HL-60/S4 treated with retinoic acid at 250 ng/mL for 4 days and 3 days (cell line): ENCODE results near the gene CNIH4.
"Not testable (repeated sequence)": the region's sequence is repeated elsewhere in the genome, so short reads cannot be mapped to it uniquely, and the experiment has no call there.

ENCODE experiments used
- in situ Hi-C: fragments of 300-500 bp; cut with MboI; formaldehyde crosslinking; loops from 2 replicates; pipeline ENCODE4 v1.7.0; 2022; ENCODE audit warnings: low sequenced_read_pairs

The CNIH4 gene

DNA sequence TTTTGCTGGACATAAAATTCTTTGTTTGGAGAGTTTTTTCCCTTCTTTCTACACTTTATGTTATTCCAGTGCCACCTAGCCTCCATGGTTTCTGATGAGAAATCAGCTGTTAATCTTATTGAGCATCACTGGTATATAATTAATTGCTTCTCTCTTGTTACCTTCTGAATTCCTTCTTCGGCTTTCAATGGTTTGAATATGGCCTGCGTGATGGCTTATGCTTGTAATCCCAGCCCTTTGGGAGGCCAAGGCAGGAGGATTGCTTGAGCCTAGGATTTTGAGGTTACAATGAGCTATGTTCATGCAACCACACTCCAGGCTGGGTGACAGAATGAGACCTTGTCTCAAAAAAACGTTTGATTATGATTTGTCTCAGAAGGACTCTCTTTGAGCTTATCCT, 13.0 kb upstream of the CNIH4 start:
- in situ Hi-C loops: no loop called here

DNA sequence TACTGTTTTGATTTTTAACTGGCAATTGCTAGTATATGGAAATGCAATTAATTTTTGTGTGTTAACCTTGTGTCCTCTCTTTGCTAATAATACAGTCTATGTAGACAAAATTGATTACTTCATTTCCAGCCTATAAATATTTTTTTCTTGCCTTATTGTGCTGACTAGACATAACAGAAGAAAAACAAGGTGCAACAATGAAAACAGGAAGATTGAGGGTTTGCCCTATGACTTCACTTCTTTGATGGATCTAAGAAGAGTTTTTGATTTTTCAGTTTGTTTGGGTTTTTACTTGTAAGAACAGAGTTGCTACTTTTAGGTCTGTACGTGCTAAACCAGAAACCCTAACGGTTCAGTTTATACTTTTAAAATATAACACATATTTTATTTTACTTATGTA, 8.5 kb upstream of the CNIH4 start:
- in situ Hi-C loops: no loop called here

DNA sequence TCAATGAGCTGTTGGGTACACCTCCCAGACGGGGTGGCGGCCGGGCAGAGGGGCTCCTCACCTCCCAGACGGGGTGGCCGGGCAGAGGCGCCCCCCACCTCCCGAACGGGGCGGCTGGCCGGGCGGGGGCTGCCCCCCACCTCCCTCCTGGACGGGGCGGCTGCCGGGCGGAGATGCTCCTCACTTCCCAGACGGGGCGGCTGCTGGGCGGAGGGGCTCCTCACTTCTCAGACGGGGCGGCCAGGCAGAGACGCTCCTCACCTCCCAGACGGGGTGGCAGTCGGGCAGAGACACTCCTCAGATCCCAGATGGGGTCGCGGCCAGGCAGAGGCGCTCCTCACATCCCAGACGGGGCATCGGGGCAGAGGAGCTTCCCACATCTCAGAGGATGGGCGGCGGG, 7.0 kb upstream of the CNIH4 start:
- in situ Hi-C loops: not testable (repeated sequence)

DNA sequence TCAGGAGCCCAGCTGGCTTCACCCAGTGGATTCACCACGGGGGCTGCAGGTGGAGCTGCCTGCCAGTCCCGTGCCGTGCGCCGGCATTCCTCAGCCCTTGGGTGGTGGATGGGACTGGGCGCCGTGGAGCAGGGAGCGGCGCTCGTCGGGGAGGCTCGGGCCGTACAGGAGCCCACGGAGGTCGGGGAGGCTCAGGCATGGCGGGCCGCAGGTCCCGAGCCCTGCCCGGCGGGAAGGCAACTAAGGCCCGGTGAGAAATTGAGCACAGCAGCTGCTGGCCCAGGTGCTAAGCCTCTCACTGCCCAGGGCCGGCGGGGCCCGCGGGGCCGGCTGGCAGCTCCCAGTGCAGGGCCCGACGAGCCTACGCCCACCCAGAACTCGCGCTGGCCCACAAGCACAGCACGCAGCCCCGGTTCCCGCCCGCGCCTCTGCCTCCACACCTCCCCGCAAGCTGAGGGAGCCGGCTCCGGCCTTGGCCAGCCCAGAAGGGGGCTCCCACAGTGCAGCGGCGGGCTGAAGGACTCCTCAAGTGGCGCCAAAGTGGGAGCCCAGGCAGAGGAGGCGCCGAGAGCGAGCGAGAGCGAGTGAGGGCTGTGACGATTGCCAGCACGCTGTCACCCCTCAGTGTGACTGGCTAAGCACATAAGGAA, 4.1 kb upstream of the CNIH4 start:
- in situ Hi-C loops: not testable (repeated sequence)

DNA sequence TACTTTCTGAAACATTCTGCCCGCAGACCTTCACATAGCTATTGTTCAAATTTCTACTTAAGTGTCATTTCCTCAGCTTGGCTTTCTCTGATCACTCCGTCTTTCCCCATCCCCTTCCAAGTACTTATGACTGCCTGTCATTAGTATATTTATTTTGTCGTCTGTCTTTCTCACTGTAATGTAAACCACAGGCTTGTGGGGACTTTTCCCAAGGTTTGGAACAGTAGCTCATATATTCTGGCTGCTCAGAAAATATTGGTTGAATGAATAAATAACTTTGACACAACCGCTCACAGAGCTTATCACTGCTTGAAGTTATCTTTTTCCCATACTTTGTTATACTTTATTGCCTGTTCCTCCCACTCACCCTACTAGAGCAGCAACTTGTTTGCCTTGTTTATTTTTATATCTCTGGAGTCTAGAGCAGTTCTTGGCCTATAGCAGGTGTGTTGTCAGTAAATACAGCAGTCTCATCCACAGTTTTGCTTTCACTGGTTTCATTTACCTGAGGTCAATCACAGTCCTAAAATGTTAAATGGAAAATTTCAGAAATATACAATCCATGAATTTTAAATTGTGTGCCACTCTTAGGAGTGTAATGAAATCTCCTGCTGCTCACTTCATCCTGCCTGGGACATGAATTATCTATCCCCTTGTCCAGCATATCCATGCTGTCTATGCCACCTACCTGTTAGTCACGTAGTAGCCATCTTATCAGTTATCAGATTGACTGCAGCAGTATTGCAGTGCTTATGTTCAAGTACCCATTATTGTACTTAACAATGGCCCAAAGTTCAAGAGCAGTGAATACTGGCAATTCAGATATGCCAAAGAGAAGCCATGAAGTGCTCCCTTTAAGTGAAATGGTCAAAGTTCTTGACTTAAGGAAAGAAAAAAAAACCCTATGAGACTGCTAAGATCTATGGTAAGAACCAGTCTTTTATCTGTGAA, 2.4 kb upstream of the CNIH4 start:
- in situ Hi-C loops: no loop called here

DNA sequence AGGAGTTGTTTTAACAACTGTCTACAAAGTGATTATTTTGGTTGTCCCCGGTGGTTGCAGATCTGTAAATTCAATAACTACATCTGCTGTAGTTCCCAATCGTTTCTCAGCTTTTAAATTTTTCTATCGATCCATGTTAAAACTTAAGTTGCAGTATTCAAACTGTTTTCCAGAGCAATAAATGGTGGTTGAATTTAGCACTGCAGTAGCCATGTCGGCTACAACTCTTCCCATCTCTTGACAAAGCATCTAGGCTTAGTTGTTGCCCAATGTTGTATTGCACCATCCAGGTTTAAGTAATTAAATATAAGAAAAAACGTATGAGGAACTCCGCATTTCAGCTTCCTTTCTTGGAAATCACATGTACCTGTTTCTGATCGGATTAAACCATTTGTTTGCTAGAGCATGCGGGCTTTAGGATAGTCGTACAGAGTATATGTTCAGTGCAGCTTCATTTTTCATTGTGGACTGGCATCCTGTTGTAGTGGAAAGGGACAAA, 996 bp downstream of the CNIH4 start:
- in situ Hi-C loops: no loop called here

DNA sequence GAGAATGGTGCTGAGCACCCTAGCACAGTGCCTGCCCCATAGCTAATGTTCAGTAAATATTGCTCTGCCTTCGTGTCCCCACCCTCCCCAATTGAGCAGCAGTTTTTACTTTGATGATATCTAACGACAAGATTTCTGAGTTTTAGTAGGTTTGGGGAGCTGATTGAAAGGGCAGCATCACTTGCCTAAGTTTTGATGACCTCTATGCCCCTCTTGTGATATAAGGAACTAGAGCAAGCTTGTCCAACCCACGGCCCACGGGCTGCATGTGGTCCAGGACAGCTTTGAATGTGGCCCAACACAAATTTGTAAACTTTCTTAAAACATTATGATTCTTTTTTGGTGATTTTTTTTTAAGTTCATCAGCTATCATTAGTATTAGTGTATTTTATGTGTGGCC, 1.6 kb downstream of the CNIH4 start:
- in situ Hi-C loops: no loop called here

DNA sequence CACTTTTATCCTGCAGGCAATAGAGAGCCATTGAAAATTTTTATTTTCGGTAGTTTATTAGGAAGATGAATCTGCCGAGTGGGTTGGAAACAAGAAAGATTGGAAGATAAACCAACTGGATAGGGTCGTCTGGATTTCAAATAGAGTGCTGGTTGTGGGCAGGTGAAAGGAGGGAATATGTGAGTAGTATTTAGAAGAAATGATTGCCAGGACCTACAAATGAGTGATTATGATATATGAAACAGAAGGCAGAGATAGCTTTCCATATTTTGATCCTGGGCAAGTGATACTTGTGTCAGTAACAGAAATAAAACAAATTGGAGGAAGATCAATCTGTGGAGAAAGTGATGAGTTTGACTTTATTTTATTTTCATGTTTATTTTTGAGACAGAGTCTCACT, 2.5 kb downstream of the CNIH4 start:
- in situ Hi-C loops: no loop called here

DNA sequence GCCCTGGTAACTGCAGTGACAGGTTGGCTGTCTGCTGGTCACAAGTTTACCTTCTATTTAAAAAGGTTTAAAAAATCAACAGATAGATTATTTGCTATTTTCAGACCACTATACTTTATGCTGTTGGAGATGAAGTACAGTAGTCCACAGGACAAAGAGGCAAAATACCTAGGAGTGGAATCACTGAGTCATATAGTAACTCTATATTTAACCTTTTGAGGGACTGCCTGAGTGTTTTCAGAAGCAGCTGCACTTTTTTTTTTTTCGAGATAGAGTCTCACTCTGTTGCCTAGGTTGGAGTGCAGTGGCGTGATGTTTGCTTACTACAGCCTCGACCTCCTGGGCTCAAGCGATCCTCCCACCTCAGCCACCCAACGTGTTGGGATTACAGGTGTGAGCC, 11.7 kb downstream of the CNIH4 start:
- in situ Hi-C loops: no loop called here

DNA sequence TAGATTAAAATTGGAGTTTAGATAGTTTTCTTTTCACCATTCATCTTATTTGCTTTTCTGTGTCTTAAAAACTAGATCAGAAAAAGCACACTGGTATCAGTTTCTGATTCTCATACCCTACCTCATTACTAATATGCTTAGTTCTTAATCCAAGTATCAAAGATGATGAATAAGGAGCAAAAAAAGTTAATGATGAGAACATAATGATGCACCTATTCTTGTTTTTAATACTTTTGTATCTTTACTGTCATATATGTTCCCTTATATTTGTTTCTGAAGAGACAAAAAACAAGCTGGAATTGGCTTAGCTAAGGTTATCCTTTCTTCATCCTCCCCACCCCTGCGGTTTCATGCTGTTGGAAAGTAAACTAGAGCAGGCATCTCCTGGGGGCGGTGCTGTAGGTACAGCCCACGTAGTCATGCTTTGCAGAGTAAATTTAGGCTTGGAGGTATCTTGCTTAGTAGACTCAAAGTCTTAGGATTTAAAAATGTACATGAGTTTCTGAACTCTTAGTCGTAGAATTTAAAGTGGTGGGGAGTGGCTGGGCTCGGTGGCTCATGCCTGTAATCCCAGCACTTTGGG, 16.4 kb downstream of the CNIH4 start:
- in situ Hi-C loops: no loop called here

DNA sequence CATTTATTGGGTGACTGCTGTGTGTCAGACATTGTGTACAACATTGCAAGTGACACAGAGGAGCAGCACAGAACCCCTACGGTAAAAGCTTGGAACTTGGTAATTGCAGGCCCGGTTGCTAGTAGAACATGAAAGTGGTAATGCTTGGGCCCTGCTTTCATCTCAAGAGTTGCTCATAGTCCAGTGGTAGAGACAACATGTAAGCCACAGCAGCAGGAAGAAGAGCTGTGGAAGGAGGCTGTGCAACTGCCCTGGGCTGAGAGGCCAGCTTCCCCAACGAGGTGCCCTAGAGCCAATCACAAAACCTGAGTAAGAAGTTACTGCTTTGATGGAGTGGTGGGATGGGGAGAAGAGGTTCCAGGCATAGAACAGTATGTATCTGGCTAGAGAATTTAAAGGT, 18.4 kb downstream of the CNIH4 start:
- in situ Hi-C loops: no loop called here

DNA sequence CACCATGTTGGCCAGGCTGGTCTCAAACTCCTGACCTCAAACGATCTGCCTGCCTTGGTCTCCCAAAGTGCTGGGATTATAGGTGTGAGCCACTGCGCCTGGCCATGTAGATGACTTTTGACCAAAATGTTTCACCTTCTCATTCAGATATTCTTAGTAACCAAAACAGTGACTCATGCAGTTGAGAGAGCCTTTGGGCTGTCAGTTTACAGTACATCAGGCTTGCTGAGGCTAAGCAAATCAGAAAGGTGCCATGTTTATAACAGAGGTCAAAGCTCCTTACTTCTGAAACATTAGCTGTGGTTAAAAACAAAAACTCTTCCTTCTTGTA, 21.0 kb downstream of the CNIH4 start:
- in situ Hi-C loops: no loop called here

DNA sequence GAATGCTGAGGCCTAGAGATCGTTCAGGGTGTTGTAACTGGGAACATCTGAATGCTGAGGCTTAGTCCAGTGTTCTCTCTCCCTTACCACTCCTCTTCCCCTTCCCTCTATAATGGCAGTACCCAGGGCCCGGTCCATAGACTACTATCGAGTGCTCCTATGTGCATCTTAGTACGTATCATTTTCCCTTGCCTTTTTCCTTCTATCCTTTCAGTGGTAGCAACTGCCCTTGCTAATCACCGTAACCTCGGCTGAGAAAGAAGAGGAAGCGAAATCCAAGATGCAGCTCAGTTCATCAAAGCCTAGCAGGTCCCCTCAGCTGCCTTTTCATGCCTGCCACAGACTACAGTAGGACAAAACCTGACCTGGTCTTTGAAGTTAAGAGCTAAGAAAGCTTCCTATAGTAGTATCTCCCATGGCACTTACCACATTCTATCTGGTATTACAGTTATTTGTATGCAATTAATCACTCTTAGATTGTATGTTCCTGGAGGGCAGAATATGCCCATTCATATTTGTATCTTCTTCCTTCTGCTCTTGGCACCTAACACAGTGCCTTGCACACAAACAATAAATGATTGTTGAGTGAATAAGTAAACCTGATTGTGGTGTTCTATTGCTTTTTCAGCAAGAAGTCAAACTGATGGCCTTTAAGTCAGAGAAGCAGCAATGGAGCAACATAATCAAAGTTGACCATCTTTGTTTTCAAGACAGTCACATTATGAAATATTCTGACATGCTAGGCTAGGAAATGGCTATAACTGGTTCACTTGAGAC, 22.4 kb downstream of the CNIH4 start:
- in situ Hi-C loops: no loop called here

DNA sequence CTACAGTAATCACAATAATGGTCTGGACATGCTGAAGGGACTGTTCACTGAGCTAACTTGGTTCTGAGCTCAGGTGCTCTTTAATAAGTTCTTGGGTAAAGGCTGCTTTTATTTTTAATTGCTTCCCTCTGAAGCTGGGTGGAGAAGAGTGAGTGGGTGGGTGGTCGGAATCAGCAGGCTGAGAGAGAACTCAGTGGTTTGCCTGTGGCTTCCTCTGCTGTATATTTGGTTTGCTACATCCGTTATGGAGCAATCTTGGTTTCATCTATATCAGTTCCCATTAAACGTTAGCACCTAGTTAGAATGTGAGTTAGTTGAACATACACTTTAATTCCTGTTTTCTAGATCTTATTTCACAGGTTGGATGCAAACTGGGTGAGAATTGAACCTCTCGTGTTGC, 23.3 kb downstream of the CNIH4 start:
- in situ Hi-C loops: no loop called here

DNA sequence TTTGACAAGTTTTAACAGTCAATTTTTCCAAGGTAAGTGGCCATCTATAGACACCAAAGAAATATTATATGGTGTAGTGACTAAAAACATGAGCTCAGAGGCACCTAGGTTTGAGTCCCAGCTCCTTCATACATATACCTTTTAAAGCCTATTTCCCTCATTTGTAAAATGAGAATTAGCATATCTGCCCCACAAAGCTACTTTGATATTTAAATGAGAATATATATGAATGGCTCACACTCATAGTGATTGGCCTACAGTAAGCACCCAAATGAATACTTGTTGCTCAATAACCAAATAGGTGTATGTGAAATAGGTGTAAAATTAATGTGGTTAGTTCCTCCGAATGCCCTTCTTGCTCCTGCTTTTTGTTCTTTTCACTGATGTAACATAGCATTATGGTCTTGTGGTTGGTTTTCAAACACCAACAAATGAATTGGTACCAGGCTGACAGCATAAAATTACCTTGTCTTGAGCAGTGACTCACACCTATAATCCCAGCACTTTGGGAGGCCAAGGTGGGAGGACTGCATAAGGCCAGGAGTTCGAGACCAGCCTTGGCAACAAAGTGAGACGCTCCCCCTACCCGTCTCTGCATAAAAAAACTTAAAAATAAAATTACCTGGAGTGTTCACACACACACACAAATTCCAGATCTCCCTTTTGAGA, 25.3 kb downstream of the CNIH4 start:
- in situ Hi-C loops: no loop called here

DNA sequence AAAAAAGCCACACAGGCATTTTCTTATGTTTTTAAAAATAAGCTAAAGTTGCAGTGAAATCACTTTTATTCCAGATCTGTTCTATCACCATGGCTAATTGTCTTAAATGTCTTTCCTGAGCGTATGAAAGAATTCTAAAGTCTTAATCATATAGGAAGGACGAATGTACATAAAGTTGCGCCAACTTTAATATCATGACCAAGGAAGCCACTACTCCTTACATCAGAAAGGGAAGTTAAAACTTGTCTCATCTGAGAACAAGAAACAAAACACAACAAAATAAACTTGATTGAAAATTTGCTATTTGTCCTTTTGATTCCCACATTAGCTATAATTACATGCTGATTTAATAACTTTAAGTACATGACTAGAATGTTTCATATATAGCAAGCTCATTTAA, 26.5 kb downstream of the CNIH4 start:
- in situ Hi-C loops: no loop called here

DNA sequence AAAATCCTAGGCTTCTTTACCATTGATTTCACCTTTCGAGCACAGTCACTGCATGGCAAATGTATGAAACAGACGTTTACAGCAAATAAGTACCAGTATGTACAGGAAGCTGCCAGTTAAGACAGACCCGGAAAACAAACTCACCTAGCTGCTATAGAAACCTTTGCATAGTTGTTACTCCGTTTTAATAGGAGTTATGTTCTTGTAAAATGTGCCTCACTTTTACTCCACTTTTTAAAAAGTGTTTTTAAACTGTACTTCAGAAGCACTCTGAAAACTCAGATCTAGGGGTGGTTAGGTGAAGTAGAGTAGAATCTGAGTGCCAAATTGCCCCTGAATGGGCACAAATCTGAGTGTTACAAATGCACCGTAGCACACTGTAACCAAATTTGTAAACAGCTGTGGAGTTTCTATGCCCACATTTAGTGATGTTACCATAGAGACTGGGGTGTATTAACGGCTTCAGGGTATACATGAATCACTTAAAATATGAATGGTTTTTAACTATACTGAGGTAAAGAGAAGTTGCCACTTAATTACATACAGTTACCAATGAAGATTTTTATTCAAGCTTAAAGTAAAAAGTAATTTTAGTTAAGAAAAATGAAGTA, 30.7 kb downstream of the CNIH4 start:
- in situ Hi-C loops: no loop called here

DNA sequence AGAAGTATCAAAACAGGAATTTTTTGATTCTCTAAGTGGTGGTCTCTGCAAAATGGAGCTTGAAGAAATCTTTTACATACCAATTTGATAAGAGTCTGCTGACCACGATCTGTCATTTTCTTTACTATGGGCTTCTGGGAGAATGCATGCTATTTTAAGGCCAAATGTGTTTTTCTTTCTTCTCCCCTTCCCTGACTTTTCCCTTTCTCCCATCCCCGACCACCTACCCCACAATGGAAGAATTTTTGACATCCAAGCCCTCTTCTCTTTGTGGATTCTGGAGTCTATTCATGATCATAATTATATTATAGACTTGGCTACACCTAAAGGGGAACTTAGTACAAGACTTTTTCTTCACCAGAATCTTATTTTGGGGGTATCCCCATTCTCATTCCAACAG, 31.3 kb downstream of the CNIH4 start:
- in situ Hi-C loops: no loop called here

DNA sequence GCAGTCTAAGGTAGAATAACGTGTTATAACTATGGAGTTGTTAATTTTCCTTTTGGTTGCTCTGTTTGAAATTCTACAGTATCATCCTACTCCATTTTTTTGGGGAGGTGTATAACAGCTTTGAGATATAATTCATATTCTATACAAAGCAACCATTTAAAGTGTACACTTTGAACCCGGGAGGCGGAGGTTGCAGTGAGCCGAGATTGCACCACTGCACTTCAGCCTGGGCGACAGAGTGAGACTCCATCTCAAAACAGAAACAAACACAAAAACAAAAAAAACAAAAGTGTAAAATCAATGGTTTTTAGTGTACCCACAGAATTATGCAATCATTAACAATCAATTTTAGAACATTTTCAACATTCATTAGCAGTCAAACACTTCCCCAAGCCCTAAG, 33.8 kb downstream of the CNIH4 start:
- in situ Hi-C loops: no loop called here
